Measurements from ENCODE around the gene TCOF1. TPM values are rescaled to one million over a fixed set of nuclear protein-coding genes. Genes with fewer than 3 reads are reported as not detected.

Gene TCOF1
- total and polyA plus RNA-seq, 2 donors (not counting 3 experiments of a cell fraction or from before 2014, with no cell fraction given) = 11.2 to 52.0 TPM

- dilution Hi-C loops (cut with MboI; ENCODE audit: extremely low pct_ligation_motif_present, low sequenced_read_pairs) = no loop called here
- no TSS peak for BruUV-seq (replicated peaks)
- H3K36me3 ChIP-seq (ENCODE audit: control insufficient read depth in 2 of 2, extremely low read depth in 1 of 2, insufficient read depth in 2 of 2, low read length in 2 of 2) = peaks cover 5 to 46% of the 10 kb centered on the region in 2 experiments
- no peak overlapping the region for H3K27ac ChIP-seq (ENCODE audit: insufficient read depth, low read depth, low read length)
- no peak overlapping the region for H3K9ac ChIP-seq (replicated peaks; ENCODE audit: extremely low read depth, insufficient read depth, low read length)
- intact Hi-C loops (cut with micrococcal nuclease) = no loop called here
- no peaks in the 10 kb centered on the region for H3K27me3 ChIP-seq (ENCODE audit: control insufficient read depth in 2 of 2, insufficient read depth in 2 of 2, low read length in 2 of 2)
- ChIA-PET CTCF (interaction anchor here (1.0 kb wide), 1 partner anchor 43 kb away, joined by 3 read pairs; no protein-coding TSS in a partner anchor), POLR2A (no interaction called here)
- no peak overlapping the region for H3K4me2 ChIP-seq (ENCODE audit: insufficient read depth, low read length)
- no peak for TF ChIP-seq FOS (IDR thresholded peaks at IDR 0.05; ENCODE audit: borderline replicate concordance, insufficient read depth, low read length)
- TF ChIP-seq EZH2 (IDR thresholded peaks at IDR 0.05; ENCODE audit: borderline replicate concordance, low read depth, low read length, severe bottlenecking) = no peak
- TF ChIP-seq CTCF (IDR thresholded peaks at IDR 0.05; ENCODE audit: extremely low read depth in 1 of 2, insufficient read depth in 1 of 2, low read depth in 1 of 2, low read length in 2 of 2) = no peak
- no peak for TF ChIP-seq POLR2AphosphoS5 (IDR thresholded peaks at IDR 0.05; ENCODE audit: insufficient read depth, low read depth, low read length)
- no peaks in the 10 kb centered on the region for H3K4me1 ChIP-seq (ENCODE audit: control insufficient read depth, extremely low read depth, insufficient read depth, low read length)
- H4K20me1 ChIP-seq (replicated peaks; ENCODE audit: control insufficient read depth, extremely low read depth, insufficient read depth, low read length) = no peaks in the 10 kb centered on the region
- H3K9me1 ChIP-seq (replicated peaks; ENCODE audit: control insufficient read depth, extremely low read depth, insufficient read depth, low read length) = no peaks in the 10 kb centered on the region
- no peaks in the 10 kb centered on the region for H3K79me2 ChIP-seq (ENCODE audit: control insufficient read depth, insufficient read depth, low read length)
- H2AFZ ChIP-seq (ENCODE audit: low read depth, low read length) = no peak overlapping the region
- no peak for DNase-seq (ENCODE audit: low read depth, low spot score)
- H3K4me3 ChIP-seq (replicated peaks in 1 of 3; ENCODE audit: insufficient read depth in 1 of 3, low read depth in 1 of 3, low read length in 3 of 3) = no peak overlapping the region
- H3K9me3 ChIP-seq (replicated peaks; ENCODE audit: control insufficient read depth, insufficient read depth, low read length) = no peaks in the 10 kb centered on the region
- FAIRE-seq = no peak
These were observed 35.7 kb downstream of the TCOF1 start for GRCh38 chr5:150393096-150393645.

GRCh38 chr5:150394131-150394530 is 36.6 kb downstream of the TCOF1 start:
- POLR2A ChIA-PET = no interaction called here
- FAIRE-seq (no peak), DNase-seq (ENCODE audit: low read depth, low spot score) (peak; percentile 11)
- CTCF ChIA-PET = interaction anchor here (0.7 to 6.1 kb wide), 2 partner anchors 12 to 41 kb away, joined by 3 to 70 read pairs; no protein-coding TSS in a partner anchor
- Histone ChIP-seq H3K4me1 (ENCODE audit: control insufficient read depth, extremely low read depth, insufficient read depth, low read length) (no peaks in the 10 kb centered on the region), H3K27me3 (ENCODE audit: control insufficient read depth in 2 of 2, insufficient read depth in 2 of 2, low read length in 2 of 2) (no peaks in the 10 kb centered on the region), H3K36me3 (ENCODE audit: control insufficient read depth in 2 of 2, extremely low read depth in 1 of 2, insufficient read depth in 2 of 2, low read length in 2 of 2) (peaks cover 8 to 48% of the 10 kb centered on the region in 2 experiments), H4K20me1 (replicated peaks; ENCODE audit: control insufficient read depth, extremely low read depth, insufficient read depth, low read length) (no peaks in the 10 kb centered on the region), H3K79me2 (ENCODE audit: control insufficient read depth, insufficient read depth, low read length) (no peaks in the 10 kb centered on the region), H3K9me3 (replicated peaks; ENCODE audit: control insufficient read depth, insufficient read depth, low read length) (no peaks in the 10 kb centered on the region), H3K4me2 (ENCODE audit: insufficient read depth, low read length) (no peak overlapping the region), H2AFZ (ENCODE audit: low read depth, low read length) (no peak overlapping the region), H3K9ac (replicated peaks; ENCODE audit: extremely low read depth, insufficient read depth, low read length) (no peak overlapping the region), H3K27ac (ENCODE audit: insufficient read depth, low read depth, low read length) (no peak overlapping the region), H3K9me1 (replicated peaks; ENCODE audit: control insufficient read depth, extremely low read depth, insufficient read depth, low read length) (no peaks in the 10 kb centered on the region), H3K4me3 (replicated peaks in 1 of 3; ENCODE audit: insufficient read depth in 1 of 3, low read depth in 1 of 3, low read length in 3 of 3) (no peak overlapping the region)
- dilution Hi-C loops (cut with MboI; ENCODE audit: extremely low pct_ligation_motif_present, low sequenced_read_pairs) (no loop called here), intact Hi-C loops (cut with micrococcal nuclease) (no loop called here)
- no peak for TF ChIP-seq MAX (IDR thresholded peaks at IDR 0.05; ENCODE audit: insufficient read depth, insufficient read length)
- no peak for TF ChIP-seq EZH2 (IDR thresholded peaks at IDR 0.05; ENCODE audit: borderline replicate concordance, low read depth, low read length, severe bottlenecking)
- no TSS peak for BruUV-seq (replicated peaks)

Data from endothelial cell of umbilical vein (primary cell).